IMR-90 (cell line): Measurements from ENCODE around the gene ATP9B. TPM values are rescaled to one million over a fixed set of nuclear protein-coding genes. Genes with fewer than 3 reads are reported as not detected.

Source experiments
- ATAC-seq: fragments of 200-7000 bp; cut with Tn5 transposase; 2 replicates; pipeline ENCODE4 v1.9.1; 2020; ENCODE audit warnings: low read depth, mild to moderate bottlenecking, moderate library complexity
- BruUV-seq: library from RNA; stranded (reverse); fragments of 400-500 nt; replicated peaks from 2 replicates; lab custom pipeline; 2021; lab: Mats Ljungman, UMichigan
- CTCF ChIA-PET: fragments of 300-600 bp; formaldehyde crosslinking; extraction: SDS; loops from one replicate; lab custom pipeline; 2021; ENCODE audit warnings: antibody characterized with exemption; lab: Yijun Ruan, JAX
- POLR2A ChIA-PET: fragments of 300-600 bp; sonication (Branson Sonifier 250); formaldehyde crosslinking; loops from one replicate; lab custom pipeline; 2022; ENCODE audit warnings: antibody characterized with exemption; ENCODE audit not compliant: unreplicated experiment; lab: Charles Lee
- DNase-seq: peaks from one replicate; pipeline ENCODE4 v3.0.0; 2013
- H2AFZ ChIP-seq: replicated peaks from 2 replicates; pipeline ENCODE3; 2013; ENCODE audit warnings: low read length, mild to moderate bottlenecking; ENCODE audit not compliant: poor library complexity
- H2AK5ac ChIP-seq: 2 replicates; pipeline ENCODE4 v1.6.1; 2013; ENCODE audit warnings: low read depth, low read length, inconsistent platforms
- H2AK9ac ChIP-seq: replicated peaks from 2 replicates; pipeline ENCODE3; 2013; ENCODE audit warnings: mild to moderate bottlenecking, low read depth, low read length, moderate library complexity; ENCODE audit not compliant: poor library complexity
- H2BK120ac ChIP-seq: 2 replicates; pipeline ENCODE4 v1.6.1; 2013; ENCODE audit warnings: low read depth, low read length, inconsistent platforms
- H2BK15ac ChIP-seq: 3 replicates; pipeline ENCODE4 v1.6.1; 2013; ENCODE audit warnings: low read depth, low read length, inconsistent platforms
- H2BK20ac ChIP-seq: 2 replicates; pipeline ENCODE4 v1.6.1; 2013; ENCODE audit warnings: low read depth, mild to moderate bottlenecking, inconsistent platforms, low read length, moderate library complexity
- H2BK5ac ChIP-seq: 2 replicates; pipeline ENCODE4 v1.6.1; 2013; ENCODE audit warnings: mild to moderate bottlenecking, low read depth, low read length, inconsistent platforms; ENCODE audit not compliant: poor library complexity, severe bottlenecking
- H3K14ac ChIP-seq: replicated peaks from 2 replicates; pipeline ENCODE4 v1.6.1; 2013; ENCODE audit warnings: low read depth, low read length, inconsistent platforms
- H3K18ac ChIP-seq: 2 replicates; pipeline ENCODE4 v1.6.1; 2013; ENCODE audit warnings: low read depth, low read length, control low read depth
- H3K23ac ChIP-seq: 2 replicates; pipeline ENCODE4 v1.6.1; 2013; ENCODE audit warnings: low read depth, low read length, inconsistent platforms
- H3K27ac ChIP-seq: 2 replicates; pipeline ENCODE4 v1.5.1; 2013; ENCODE audit warnings: mild to moderate bottlenecking, control low read depth, low read length; ENCODE audit not compliant: insufficient read depth
- H3K27me3 ChIP-seq: 2 replicates; pipeline ENCODE4 v1.6.1; 2013; ENCODE audit warnings: low read length; ENCODE audit not compliant: control insufficient read depth, insufficient read depth
- H3K36me3 ChIP-seq: 2 replicates; pipeline ENCODE4 v1.6.1; 2013; ENCODE audit warnings: low read length, mixed read lengths; ENCODE audit not compliant: control insufficient read depth, insufficient read depth
- H3K4ac ChIP-seq: 2 replicates; pipeline ENCODE4 v1.6.1; 2013; ENCODE audit warnings: low read depth, low read length, inconsistent platforms
- H3K4me1 ChIP-seq: 2 replicates; pipeline ENCODE4 v1.6.1; 2013; ENCODE audit warnings: low read length, mixed read lengths; ENCODE audit not compliant: control insufficient read depth, insufficient read depth
- H3K4me2 ChIP-seq: 2 replicates; pipeline ENCODE4 v1.6.1; 2013; ENCODE audit warnings: low read depth, mild to moderate bottlenecking, control low read depth, low read length, moderate library complexity
- H3K4me3 ChIP-seq: 2 replicates; pipeline ENCODE4 v1.5.1; 2013; ENCODE audit warnings: low read depth, mild to moderate bottlenecking, control low read depth, low read length, moderate library complexity; ENCODE audit not compliant: insufficient read depth
- H3K56ac ChIP-seq: 2 replicates; pipeline ENCODE4 v1.6.1; 2013; ENCODE audit warnings: low read length, inconsistent platforms; ENCODE audit not compliant: insufficient read depth; ENCODE audit errors: extremely low read depth
- H3K79me1 ChIP-seq, 2 experiments: 2 replicates each; pipeline ENCODE4 v1.6.1; 2013; ENCODE audit warnings: low read length in 2 of 2, inconsistent platforms in 1 of 2, low read depth in 1 of 2
- H3K9ac ChIP-seq: 2 replicates; pipeline ENCODE4 v1.6.1; 2013; ENCODE audit warnings: low read depth, low read length, control low read depth
- H3K9me1 ChIP-seq: 2 replicates; pipeline ENCODE4 v1.6.1; 2013; ENCODE audit warnings: low read length, inconsistent platforms; ENCODE audit not compliant: insufficient read depth
- H3K9me3 ChIP-seq: 2 replicates; pipeline ENCODE4 v1.6.1; 2013; ENCODE audit warnings: low read length; ENCODE audit not compliant: control insufficient read depth, insufficient read depth
- H4K20me1 ChIP-seq: 2 replicates; pipeline ENCODE4 v1.6.1; 2013; ENCODE audit warnings: low read length, inconsistent platforms; ENCODE audit not compliant: insufficient read depth
- H4K5ac ChIP-seq: 2 replicates; pipeline ENCODE4 v1.6.1; 2013; ENCODE audit warnings: mild to moderate bottlenecking, low read depth, low read length, control low read depth
- H4K8ac ChIP-seq, 2 experiments: 2 replicates each; pipeline ENCODE4 v1.6.1; 2013; ENCODE audit warnings: low read depth in 2 of 2, low read length in 2 of 2, control low read depth in 1 of 2, inconsistent platforms in 1 of 2
- H4K91ac ChIP-seq: 2 replicates; pipeline ENCODE4 v1.6.1; 2013; ENCODE audit warnings: low read depth, low read length, inconsistent platforms; ENCODE audit not compliant: insufficient read depth
- BHLHE40 ChIP-seq: fragments of 150-350 bp; IDR thresholded peaks from 2 replicates; pipeline ENCODE4 v1.6.1; 2016; ENCODE audit warnings: mild to moderate bottlenecking, low read depth, low read length
- CHD1 ChIP-seq: IDR thresholded peaks from 2 replicates; pipeline ENCODE4 v1.6.1; 2012; ENCODE audit warnings: low read depth, low read length, improper control_type of control experiment
- MAFK ChIP-seq: IDR thresholded peaks from 2 replicates; pipeline ENCODE4 v1.6.1; 2012; ENCODE audit warnings: low read depth, low read length, improper control_type of control experiment
- POLR2A ChIP-seq: IDR thresholded peaks from 2 replicates; pipeline ENCODE4 v1.6.1; 2012; ENCODE audit warnings: mild to moderate bottlenecking, low read depth, low read length
- RAD21 ChIP-seq: IDR thresholded peaks from 2 replicates; pipeline ENCODE4 v1.6.1; 2012; ENCODE audit warnings: low read length, improper control_type of control experiment
- RCOR1 ChIP-seq: IDR thresholded peaks from 2 replicates; pipeline ENCODE4 v1.6.1; 2012; ENCODE audit warnings: mild to moderate bottlenecking, low read length, improper control_type of control experiment; ENCODE audit not compliant: insufficient replicate concordance
- SMC3 ChIP-seq: fragments of 150-350 bp; IDR thresholded peaks from 2 replicates; pipeline ENCODE4 v1.6.1; 2016; ENCODE audit warnings: low read depth, mild to moderate bottlenecking, antibody characterized with exemption, low read length, moderate library complexity
- WGBS, 2 experiments: methylation state at CpG; one replicate each; pipeline versions ENCODE4 v1.1.5 to v1.1.7; 2013; ENCODE audit warnings: missing lambda C conversion rate in 2 of 2; ENCODE audit not compliant: insufficient read length in 1 of 2; ENCODE audit errors: extremely low coverage in 2 of 2; 5-methylcytosine and 5-hydroxymethylcytosine counted together
- dilution Hi-C: fragments of 300-500 bp; cut with HindIII; formaldehyde crosslinking; loops from one replicate; pipeline ENCODE4 v1.14.3; 2018; ENCODE audit warnings: low sequenced_read_pairs; ENCODE audit not compliant: unreplicated experiment
- in situ Hi-C: fragments of 300-500 bp; cut with MboI; formaldehyde crosslinking; loops from 3 replicates; pipeline ENCODE4 v1.14.3; 2019; ENCODE audit warnings: low sequenced_read_pairs, inconsistent platforms, mixed read lengths
- intact Hi-C: fragments of 100-400 bp; cut with micrococcal nuclease; formaldehyde crosslinking; loops from 2 replicates; pipeline ENCODE4 v1.10.0; 2022
- polyA plus RNA-seq, 3 experiments: library from polyadenylated mRNA; depleted of rRNA; stranded (reverse); fragments of >200 nt; gene quantifications; 2 replicates each; pipeline ENCODE4 v1.2.3, GENCODE V29; 2012; ENCODE audit warnings: low replicate concordance in 1 of 3
- total RNA-seq: library from RNA; depleted of rRNA; stranded (reverse); fragments of >200 nt; gene quantifications from 2 replicates; pipeline ENCODE4 v1.2.3, GENCODE V29; 2012
- TF ChIP-seq, protein P1 (sequence below): conservative IDR thresholded peaks from 2 replicates; pipeline ENCODE4 v1.5.1; 2012; ENCODE audit warnings: mild to moderate bottlenecking, low read depth, low read length, improper control_type of control experiment
- TF ChIP-seq, protein P2 (sequence below): fragments of 150-350 bp; IDR thresholded peaks from 2 replicates; pipeline ENCODE4 v1.6.1; 2016; ENCODE audit warnings: low read depth, mild to moderate bottlenecking, low read length, moderate library complexity, borderline replicate concordance

Gene ATP9B
- total and polyA plus RNA-seq, 2 of the 4 experiments (the other 2 are of a cell fraction): 11.0 to 11.5 TPM

DNA sequence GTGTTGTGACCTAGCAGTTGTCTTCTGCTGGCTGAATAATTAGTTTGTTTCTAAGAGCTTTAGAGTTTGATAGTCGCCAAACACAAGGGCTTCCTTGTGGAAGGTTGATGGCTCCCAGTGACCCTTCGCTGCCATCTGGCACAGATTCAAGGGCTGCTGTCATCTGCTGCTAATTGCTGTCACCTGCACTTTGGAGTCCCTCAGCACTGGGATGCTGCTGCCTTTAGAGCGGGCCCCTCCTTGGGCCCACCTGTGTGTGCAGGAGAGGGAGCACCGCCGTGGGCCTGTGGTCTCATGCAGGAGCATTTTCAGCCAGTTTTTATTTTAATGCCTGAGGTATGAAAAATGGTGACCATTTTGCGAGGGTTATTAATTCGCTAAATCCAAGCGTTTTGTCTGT, 172.6 kb downstream of the ATP9B start:
- no peak overlapping the region for H4K8ac ChIP-seq
- no peak overlapping the region for H2AFZ ChIP-seq
- 80% methylated on average over 1 of the region's 8 CpGs; no CpG with 5 or more reads in 1 of the 2 experiments for WGBS, 2 experiments
- no peak overlapping the region for H3K23ac ChIP-seq
- no peaks in the 10 kb centered on the region for H4K20me1 ChIP-seq
- DNase-seq: no peak
- H3K9me3 ChIP-seq: no peaks in the 10 kb centered on the region
- intact Hi-C loops: no loop called here
- no peak for ATAC-seq
- H3K27me3 ChIP-seq: no peaks in the 10 kb centered on the region
- no peak overlapping the region for H3K14ac ChIP-seq
- H2AK5ac ChIP-seq: no peak overlapping the region
- no peak overlapping the region for H3K9ac ChIP-seq
- ChIA-PET POLR2A (no interaction called here), CTCF (no interaction called here)
- BruUV-seq: no TSS peak
- H2BK120ac ChIP-seq: no peak overlapping the region
- H4K5ac ChIP-seq: no peak overlapping the region
- no peak overlapping the region for H2BK15ac ChIP-seq
- dilution Hi-C loops: no loop called here
- no peak overlapping the region for H3K4me3 ChIP-seq
- in situ Hi-C loops: no loop called here
- no peak overlapping the region for H3K18ac ChIP-seq
- TF ChIP-seq, protein P1, sequence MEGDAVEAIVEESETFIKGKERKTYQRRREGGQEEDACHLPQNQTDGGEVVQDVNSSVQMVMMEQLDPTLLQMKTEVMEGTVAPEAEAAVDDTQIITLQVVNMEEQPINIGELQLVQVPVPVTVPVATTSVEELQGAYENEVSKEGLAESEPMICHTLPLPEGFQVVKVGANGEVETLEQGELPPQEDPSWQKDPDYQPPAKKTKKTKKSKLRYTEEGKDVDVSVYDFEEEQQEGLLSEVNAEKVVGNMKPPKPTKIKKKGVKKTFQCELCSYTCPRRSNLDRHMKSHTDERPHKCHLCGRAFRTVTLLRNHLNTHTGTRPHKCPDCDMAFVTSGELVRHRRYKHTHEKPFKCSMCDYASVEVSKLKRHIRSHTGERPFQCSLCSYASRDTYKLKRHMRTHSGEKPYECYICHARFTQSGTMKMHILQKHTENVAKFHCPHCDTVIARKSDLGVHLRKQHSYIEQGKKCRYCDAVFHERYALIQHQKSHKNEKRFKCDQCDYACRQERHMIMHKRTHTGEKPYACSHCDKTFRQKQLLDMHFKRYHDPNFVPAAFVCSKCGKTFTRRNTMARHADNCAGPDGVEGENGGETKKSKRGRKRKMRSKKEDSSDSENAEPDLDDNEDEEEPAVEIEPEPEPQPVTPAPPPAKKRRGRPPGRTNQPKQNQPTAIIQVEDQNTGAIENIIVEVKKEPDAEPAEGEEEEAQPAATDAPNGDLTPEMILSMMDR: no peak
- TF ChIP-seq RCOR1: no peak
- TF ChIP-seq SMC3: no peak
- no peak for TF ChIP-seq POLR2A
- TF ChIP-seq BHLHE40: no peak
- no peak for TF ChIP-seq CHD1
- TF ChIP-seq, protein P2, sequence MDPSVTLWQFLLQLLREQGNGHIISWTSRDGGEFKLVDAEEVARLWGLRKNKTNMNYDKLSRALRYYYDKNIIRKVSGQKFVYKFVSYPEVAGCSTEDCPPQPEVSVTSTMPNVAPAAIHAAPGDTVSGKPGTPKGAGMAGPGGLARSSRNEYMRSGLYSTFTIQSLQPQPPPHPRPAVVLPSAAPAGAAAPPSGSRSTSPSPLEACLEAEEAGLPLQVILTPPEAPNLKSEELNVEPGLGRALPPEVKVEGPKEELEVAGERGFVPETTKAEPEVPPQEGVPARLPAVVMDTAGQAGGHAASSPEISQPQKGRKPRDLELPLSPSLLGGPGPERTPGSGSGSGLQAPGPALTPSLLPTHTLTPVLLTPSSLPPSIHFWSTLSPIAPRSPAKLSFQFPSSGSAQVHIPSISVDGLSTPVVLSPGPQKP: no peak
- no peak for TF ChIP-seq RAD21
- no peak for TF ChIP-seq MAFK
- peaks cover 3% of the 10 kb centered on the region; the same call in 1 of the 2 replicates for H3K36me3 ChIP-seq
- no peaks in the 10 kb centered on the region for H3K4me1 ChIP-seq
- H4K91ac ChIP-seq: no peak overlapping the region
- H2BK5ac ChIP-seq: no peak overlapping the region
- no peak overlapping the region for H3K4ac ChIP-seq
- H2AK9ac ChIP-seq: no peak overlapping the region
- no peaks in the 10 kb centered on the region; a peak in 1 of 4 replicates for H3K79me1 ChIP-seq
- H3K27ac ChIP-seq: no peak overlapping the region
- H3K4me2 ChIP-seq: no peak overlapping the region
- H3K9me1 ChIP-seq: no peaks in the 10 kb centered on the region; the same call in 1 of the 2 replicates
- H3K56ac ChIP-seq: no peak overlapping the region
- H2BK20ac ChIP-seq: no peak overlapping the region
